ENCODE data around the gene BTBD16.

Gene BTBD16

GRCh38 chr10:122373721-122374120, 102.6 kb downstream of the BTBD16 start:
- Mint-ChIP-seq H3K4me1 (ENCODE audit: low read depth) (peaks cover 9% of the 10 kb centered on the region), H3K36me3 (ENCODE audit: low read depth) (no peaks in the 10 kb centered on the region), H3K4me3 (peak overlapping the region; percentile 93), H3K27ac (no peak overlapping the region), H3K27me3 (peaks cover 57% of the 10 kb centered on the region), H3K9me3 (no peaks in the 10 kb centered on the region)
- intact Hi-C loops (cut with micrococcal nuclease) = loop anchor here (5.0 kb wide), 1 partner anchor 779 kb away; the partner anchor contains the start of gene BUB3

DNA sequence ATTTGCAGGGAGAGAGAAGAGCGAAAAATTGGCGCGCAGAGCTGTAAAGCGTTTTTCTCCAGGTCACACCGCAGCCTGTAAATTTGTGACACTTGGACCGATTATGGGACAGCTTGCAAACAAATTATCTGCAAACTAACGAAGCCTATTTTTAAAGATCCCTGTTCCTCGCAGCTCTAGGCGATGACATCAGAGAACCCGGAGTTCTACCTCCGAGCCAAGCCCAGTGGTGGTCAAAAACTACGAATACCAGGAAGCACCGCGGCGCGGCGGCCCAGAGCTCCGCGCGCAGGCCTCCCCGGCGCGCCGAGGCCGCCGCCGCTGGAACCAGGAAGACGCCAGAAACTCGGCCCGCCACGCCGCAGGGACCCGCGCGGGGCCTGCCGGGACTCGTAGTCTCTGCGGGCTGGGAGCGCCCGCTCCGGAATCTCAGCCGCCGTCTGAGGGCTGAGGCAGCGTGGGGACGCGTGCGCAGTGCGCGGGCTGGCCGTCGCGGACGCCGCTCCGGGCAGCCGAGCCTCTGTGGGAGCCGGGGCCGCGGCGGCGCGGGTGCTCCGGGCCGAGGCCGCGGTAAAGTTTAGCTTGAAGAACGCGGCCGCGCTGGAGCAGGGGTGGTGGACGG, 103.3 kb downstream of the BTBD16 start, which contains the start of gene PLEKHA1:
Gene PLEKHA1 (plus strand): TSS at position 472 of the 622 bp plus-strand sequence. CDS start 18,493 bp downstream, outside the sequence.
- H3K27ac Mint-ChIP-seq = peak within 1 kb of the TSS; percentile 84
- no peaks in the 10 kb centered on the region for H3K36me3 Mint-ChIP-seq (ENCODE audit: low read depth)
- peaks cover 55% of the 10 kb centered on the region for H3K27me3 Mint-ChIP-seq
- peak within 1 kb of the TSS; percentile 93 for H3K4me3 Mint-ChIP-seq
- peaks cover 9% of the 10 kb centered on the region for H3K4me1 Mint-ChIP-seq (ENCODE audit: low read depth)
- H3K9me3 Mint-ChIP-seq = no peaks in the 10 kb centered on the region
- intact Hi-C loops (cut with micrococcal nuclease) = loop anchor here (5.0 kb wide), 1 partner anchor 778 kb away; the partner anchor contains the start of gene BUB3

DNA sequence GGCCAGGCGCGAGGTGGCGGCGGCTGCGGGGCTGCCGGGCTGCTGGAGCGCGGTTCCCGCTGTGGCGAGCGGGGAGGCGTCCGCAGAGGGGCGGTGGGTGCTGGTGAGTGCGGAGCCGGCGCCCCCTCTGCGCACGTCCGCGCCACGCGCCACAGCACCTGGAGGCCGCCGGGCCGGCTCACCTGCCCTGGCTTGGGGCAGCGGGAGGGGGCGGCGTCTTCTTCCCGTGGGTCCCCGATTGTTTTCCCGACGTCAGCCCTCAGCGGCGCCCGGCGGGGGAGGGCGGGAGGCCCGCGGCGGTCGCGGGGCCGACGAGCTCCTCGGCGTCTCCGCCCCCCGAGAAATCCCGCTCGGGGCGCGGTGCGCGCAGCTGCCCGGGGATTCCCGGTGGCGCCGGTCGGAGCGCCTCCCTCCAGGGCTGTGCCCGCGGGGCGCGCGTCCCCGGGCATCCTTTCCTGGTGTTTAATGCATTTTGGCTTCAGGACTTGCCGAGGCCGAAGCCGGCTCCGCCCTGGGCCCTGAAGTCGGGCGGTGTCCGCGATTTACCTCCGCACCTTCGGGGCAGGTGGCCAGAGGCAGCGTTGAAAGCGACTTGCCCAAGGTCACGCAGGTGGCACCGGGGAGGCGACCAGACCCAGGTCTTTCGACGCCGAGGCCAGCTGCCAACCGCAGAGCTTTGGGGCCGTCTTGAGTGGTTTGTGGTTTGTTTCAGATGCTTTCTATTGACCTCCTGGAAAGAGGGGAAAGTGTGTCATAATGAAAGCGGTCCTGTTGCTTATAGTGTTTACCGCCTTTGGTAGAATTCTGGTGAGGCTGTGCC, 104.0 kb downstream of the BTBD16 start:
- Mint-ChIP-seq H3K9me3 (no peaks in the 10 kb centered on the region), H3K27me3 (peaks cover 56% of the 10 kb centered on the region), H3K36me3 (ENCODE audit: low read depth) (no peaks in the 10 kb centered on the region), H3K27ac (peak overlapping the region; percentile 84), H3K4me1 (ENCODE audit: low read depth) (peaks cover 9% of the 10 kb centered on the region), H3K4me3 (peak overlapping the region; percentile 93)
- intact Hi-C loops (cut with micrococcal nuclease) = loop anchor here (5.0 kb wide), 1 partner anchor 777 kb away; the partner anchor contains the start of gene BUB3

GRCh38 chr10:122375679-122376160, 104.6 kb downstream of the BTBD16 start:
- Mint-ChIP-seq H3K27ac (peak overlapping the region; percentile 84), H3K9me3 (peaks cover 2% of the 10 kb centered on the region), H3K4me3 (peak overlapping the region; percentile 93), H3K36me3 (ENCODE audit: low read depth) (no peaks in the 10 kb centered on the region), H3K4me1 (ENCODE audit: low read depth) (peaks cover 9% of the 10 kb centered on the region), H3K27me3 (peaks cover 50% of the 10 kb centered on the region)
- intact Hi-C loops (cut with micrococcal nuclease) = no loop called here

DNA sequence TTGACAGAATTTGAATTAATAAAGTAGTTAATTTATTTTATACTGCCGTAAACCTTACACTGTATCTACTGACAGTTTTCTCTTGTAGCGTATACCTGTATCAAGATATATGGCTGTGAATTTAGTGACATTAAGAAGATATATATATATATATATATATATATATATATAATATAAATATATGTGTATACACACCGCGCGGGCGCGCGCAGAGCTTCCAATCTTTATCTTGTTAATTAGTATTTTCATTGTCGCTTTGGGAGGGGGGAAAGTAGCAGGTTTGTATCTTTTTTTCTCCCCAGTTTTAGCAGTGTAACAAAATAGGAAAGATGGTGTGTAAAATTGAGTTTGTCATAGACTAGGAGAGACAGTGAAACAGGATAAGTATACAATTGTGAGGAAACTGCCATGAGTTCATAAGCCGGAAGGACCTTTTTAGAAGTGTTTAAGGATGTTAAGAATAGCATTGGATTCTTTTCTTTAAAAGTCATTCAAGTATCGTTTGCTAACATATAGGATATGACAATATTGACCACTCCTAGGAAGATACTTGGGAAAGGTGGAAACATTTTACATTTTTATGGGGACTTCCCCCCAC, 105.4 kb downstream of the BTBD16 start:
- Mint-ChIP-seq H3K4me3 (no peak overlapping the region), H3K27ac (no peak overlapping the region), H3K36me3 (ENCODE audit: low read depth) (no peaks in the 10 kb centered on the region), H3K4me1 (ENCODE audit: low read depth) (peaks cover 9% of the 10 kb centered on the region), H3K9me3 (peaks cover 9% of the 10 kb centered on the region), H3K27me3 (peaks cover 44% of the 10 kb centered on the region)
- intact Hi-C loops (cut with micrococcal nuclease) = no loop called here

- peaks cover 2% of the 10 kb centered on the region for H3K4me1 Mint-ChIP-seq (ENCODE audit: low read depth)
- peaks cover 21% of the 10 kb centered on the region for H3K27me3 Mint-ChIP-seq
- H3K36me3 Mint-ChIP-seq (ENCODE audit: low read depth) = no peaks in the 10 kb centered on the region
- no peak overlapping the region for H3K27ac Mint-ChIP-seq
- peaks cover 9% of the 10 kb centered on the region for H3K9me3 Mint-ChIP-seq
- intact Hi-C loops (cut with micrococcal nuclease) = no loop called here
- H3K4me3 Mint-ChIP-seq = no peak overlapping the region
Measured at GRCh38 chr10:122379041-122379440, 107.9 kb downstream of the BTBD16 start.

DNA sequence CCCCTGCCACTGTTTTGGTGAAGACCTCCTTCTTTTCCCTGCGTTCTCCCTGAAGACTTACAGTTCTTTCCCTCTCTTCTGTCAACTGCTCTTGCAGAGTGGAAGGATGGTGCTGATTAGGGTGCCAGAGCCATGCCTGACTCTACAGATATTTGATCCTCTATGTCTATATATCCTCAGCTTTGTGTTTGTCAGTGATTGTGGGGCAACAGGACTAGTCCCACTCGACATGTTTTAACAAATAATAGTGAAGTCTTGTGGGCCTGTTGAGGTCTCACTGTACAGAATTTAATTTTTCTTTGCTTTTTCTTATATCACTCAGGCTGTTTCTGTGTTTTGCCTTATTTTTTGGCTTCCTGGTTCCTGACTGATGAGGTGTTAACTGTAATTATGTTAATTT, 108.4 kb downstream of the BTBD16 start:
- Mint-ChIP-seq H3K27ac (no peak overlapping the region), H3K9me3 (peaks cover 9% of the 10 kb centered on the region), H3K4me1 (ENCODE audit: low read depth) (no peaks in the 10 kb centered on the region), H3K36me3 (ENCODE audit: low read depth) (no peaks in the 10 kb centered on the region), H3K27me3 (peaks cover 19% of the 10 kb centered on the region), H3K4me3 (no peak overlapping the region)
- intact Hi-C loops (cut with micrococcal nuclease) = no loop called here

DNA sequence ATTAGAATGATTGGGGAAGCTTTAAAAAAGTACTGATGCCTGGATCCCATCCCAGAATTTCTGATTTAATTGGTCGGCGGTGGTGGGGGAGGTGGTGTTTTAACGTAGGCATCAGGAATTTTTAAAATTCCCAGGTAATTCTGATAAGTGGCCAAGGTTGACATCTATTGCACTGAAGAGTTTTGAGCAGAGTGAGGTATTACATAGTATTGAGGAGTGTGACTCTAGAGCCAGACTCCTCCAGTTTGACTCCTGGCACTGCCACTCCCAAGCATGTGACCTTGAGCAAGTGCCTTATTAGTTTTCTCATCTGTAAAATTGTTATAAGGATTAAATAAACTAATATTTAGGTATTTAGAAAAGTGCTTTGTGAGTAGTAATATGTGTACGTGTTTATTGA, 109.6 kb downstream of the BTBD16 start:
- H3K9me3 Mint-ChIP-seq = peaks cover 9% of the 10 kb centered on the region
- intact Hi-C loops (cut with micrococcal nuclease) = no loop called here
- no peak overlapping the region for H3K27ac Mint-ChIP-seq

DNA sequence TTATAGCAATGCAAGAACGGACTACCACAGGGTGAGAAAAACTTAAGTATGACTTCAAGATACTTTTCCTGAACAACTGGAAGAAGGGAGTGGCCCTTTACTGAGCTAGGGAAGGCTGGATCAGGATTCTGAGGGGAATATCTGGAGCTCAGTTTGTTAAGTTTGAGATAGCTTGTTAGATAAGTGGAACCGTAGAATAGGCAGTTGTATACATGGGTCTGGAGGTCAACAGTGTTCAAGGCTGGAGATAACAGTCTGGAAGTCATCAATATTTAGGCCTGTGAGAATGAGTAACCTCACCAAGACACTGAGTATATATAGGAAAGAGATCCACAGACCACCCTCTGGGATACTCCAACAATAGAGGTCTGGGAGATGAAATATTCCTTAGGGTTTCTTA, 110.6 kb downstream of the BTBD16 start:
- Mint-ChIP-seq H3K9me3 (peaks cover 9% of the 10 kb centered on the region), H3K27me3 (peaks cover 8% of the 10 kb centered on the region), H3K4me3 (no peak overlapping the region), H3K36me3 (ENCODE audit: low read depth) (no peaks in the 10 kb centered on the region), H3K27ac (no peak overlapping the region), H3K4me1 (ENCODE audit: low read depth) (no peaks in the 10 kb centered on the region)
- intact Hi-C loops (cut with micrococcal nuclease) = no loop called here

More for the DNA sequence above, 109.6 kb downstream of the BTBD16 start:
- no peak overlapping the region for H3K4me3 Mint-ChIP-seq
- H3K4me1 Mint-ChIP-seq (ENCODE audit: low read depth) = no peaks in the 10 kb centered on the region
- H3K36me3 Mint-ChIP-seq (ENCODE audit: low read depth) = no peaks in the 10 kb centered on the region
- H3K27me3 Mint-ChIP-seq = peaks cover 13% of the 10 kb centered on the region

- H3K27me3 Mint-ChIP-seq = no peaks in the 10 kb centered on the region
- no peaks in the 10 kb centered on the region for H3K9me3 Mint-ChIP-seq
- H3K36me3 Mint-ChIP-seq (ENCODE audit: low read depth) = peaks cover 9% of the 10 kb centered on the region
- intact Hi-C loops (cut with micrococcal nuclease) = no loop called here
- no peak overlapping the region for H3K27ac Mint-ChIP-seq
- H3K4me1 Mint-ChIP-seq (ENCODE audit: low read depth) = no peaks in the 10 kb centered on the region
- H3K4me3 Mint-ChIP-seq = no peak overlapping the region
Measured at GRCh38 chr10:122386514-122386913, 115.4 kb downstream of the BTBD16 start.

- H3K27me3 Mint-ChIP-seq = no peaks in the 10 kb centered on the region
- no peak overlapping the region for H3K4me3 Mint-ChIP-seq
- intact Hi-C loops (cut with micrococcal nuclease) = no loop called here
- no peaks in the 10 kb centered on the region for H3K4me1 Mint-ChIP-seq (ENCODE audit: low read depth)
- peaks cover 9% of the 10 kb centered on the region for H3K36me3 Mint-ChIP-seq (ENCODE audit: low read depth)
- no peaks in the 10 kb centered on the region for H3K9me3 Mint-ChIP-seq
- H3K27ac Mint-ChIP-seq = no peak overlapping the region
Measured at GRCh38 chr10:122387572-122387971, 116.5 kb downstream of the BTBD16 start.

Measured in dendritic cell treated with granulocyte-macrophage colony-stimulating factor and Interleukin-4, amounts not matched to agents 40 ng/mL and 50 ng/mL, for 4 days (primary cell).